NCI-H526 (cell line): ENCODE measurements around the gene GPAT2.
"Not testable (repeated sequence)": the region's sequence is repeated elsewhere in the genome, so short reads cannot be mapped to it uniquely, and the experiment has no call there.

Experiments
- DNase-seq, 2 experiments: peaks; one replicate each; lab custom pipeline; 2025; lab: John Stamatoyannopoulos, UW

Gene GPAT2

GRCh38 chr2:96064047-96064675, 29.4 kb upstream of the GPAT2 start:
- not testable (repeated sequence) for DNase-seq

- DNase-seq: not testable (repeated sequence)
Observed at GRCh38 chr2:96063116-96063899, 28.6 kb upstream of the GPAT2 start.

- DNase-seq: not testable (repeated sequence)
Observed at GRCh38 chr2:96062483-96062882, 27.8 kb upstream of the GPAT2 start.

- not testable (repeated sequence) for DNase-seq
Observed at GRCh38 chr2:96061901-96062300, 27.2 kb upstream of the GPAT2 start.

GRCh38 chr2:96061197-96061817, 26.6 kb upstream of the GPAT2 start:
- DNase-seq: not testable (repeated sequence)

- not testable (repeated sequence) for DNase-seq
Observed at GRCh38 chr2:96060325-96060724, 25.6 kb upstream of the GPAT2 start.

GRCh38 chr2:96059443-96059842, 24.7 kb upstream of the GPAT2 start:
- not testable (repeated sequence) for DNase-seq

- DNase-seq: not testable (repeated sequence)
Observed at GRCh38 chr2:96055830-96056229, 21.1 kb upstream of the GPAT2 start.

GRCh38 chr2:96054537-96054936, 19.8 kb upstream of the GPAT2 start:
- not testable (repeated sequence) for DNase-seq

- not testable (repeated sequence) for DNase-seq
Observed at GRCh38 chr2:96053385-96053784, 18.7 kb upstream of the GPAT2 start.

GRCh38 chr2:96052632-96053031, 17.9 kb upstream of the GPAT2 start:
- not testable (repeated sequence) for DNase-seq

GRCh38 chr2:96049917-96050262, 15.2 kb upstream of the GPAT2 start:
- DNase-seq: not testable (repeated sequence)

- not testable (repeated sequence) for DNase-seq
Observed at GRCh38 chr2:96049049-96049916, 14.6 kb upstream of the GPAT2 start.

GRCh38 chr2:96035554-96035953, 838 bp upstream of the GPAT2 start:
- DNase-seq: not testable (repeated sequence)

GRCh38 chr2:96033997-96034396, 719 bp downstream of the GPAT2 start:
- not testable (repeated sequence) for DNase-seq

- DNase-seq: not testable (repeated sequence)
Observed at GRCh38 chr2:96027725-96028325, 6.9 kb downstream of the GPAT2 start.

- not testable (repeated sequence) for DNase-seq
Observed at GRCh38 chr2:96025755-96026154, 9.0 kb downstream of the GPAT2 start.

GRCh38 chr2:96025194-96025492, 9.6 kb downstream of the GPAT2 start:
- DNase-seq: no peak

GRCh38 chr2:96024336-96025193, 10.2 kb downstream of the GPAT2 start:
- DNase-seq: no peak

- DNase-seq: not testable (repeated sequence)
Observed at GRCh38 chr2:96023701-96024100, 11.0 kb downstream of the GPAT2 start.
